Measurements from ENCODE around the gene ARHGAP22. TPM values are rescaled to one million over a fixed set of nuclear protein-coding genes. Genes with fewer than 3 reads are reported as not detected.
"Not testable (repeated sequence)": the region's sequence is repeated elsewhere in the genome, so short reads cannot be mapped to it uniquely, and the experiment has no call there.

ARHGAP22 gene
- total RNA-seq, 1 donor from 2014 or later = 0.82 TPM

DNA sequence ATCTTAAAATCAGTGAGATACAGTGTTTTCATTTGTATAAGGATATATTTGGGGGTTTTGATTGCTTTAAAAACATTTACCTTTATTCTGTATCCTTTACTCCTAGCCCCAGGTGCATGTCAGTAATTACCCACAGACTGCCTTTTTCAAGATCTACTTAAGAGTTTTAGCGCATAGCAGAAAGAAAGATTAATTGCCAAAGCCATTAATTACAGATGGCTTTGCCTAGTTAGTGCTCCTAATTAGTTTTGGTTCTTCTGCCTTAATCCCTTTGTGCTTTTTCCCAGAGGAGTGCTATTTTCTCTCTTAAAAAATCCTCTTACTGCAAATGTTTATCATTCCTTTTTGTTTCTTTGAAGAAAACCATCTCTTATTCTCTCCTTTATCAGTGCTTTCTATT is 175.6 kb downstream of the ARHGAP22 start:
- no peaks in the 10 kb centered on the region for H3K4me1 Mint-ChIP-seq
- TF ChIP-seq, protein P1, sequence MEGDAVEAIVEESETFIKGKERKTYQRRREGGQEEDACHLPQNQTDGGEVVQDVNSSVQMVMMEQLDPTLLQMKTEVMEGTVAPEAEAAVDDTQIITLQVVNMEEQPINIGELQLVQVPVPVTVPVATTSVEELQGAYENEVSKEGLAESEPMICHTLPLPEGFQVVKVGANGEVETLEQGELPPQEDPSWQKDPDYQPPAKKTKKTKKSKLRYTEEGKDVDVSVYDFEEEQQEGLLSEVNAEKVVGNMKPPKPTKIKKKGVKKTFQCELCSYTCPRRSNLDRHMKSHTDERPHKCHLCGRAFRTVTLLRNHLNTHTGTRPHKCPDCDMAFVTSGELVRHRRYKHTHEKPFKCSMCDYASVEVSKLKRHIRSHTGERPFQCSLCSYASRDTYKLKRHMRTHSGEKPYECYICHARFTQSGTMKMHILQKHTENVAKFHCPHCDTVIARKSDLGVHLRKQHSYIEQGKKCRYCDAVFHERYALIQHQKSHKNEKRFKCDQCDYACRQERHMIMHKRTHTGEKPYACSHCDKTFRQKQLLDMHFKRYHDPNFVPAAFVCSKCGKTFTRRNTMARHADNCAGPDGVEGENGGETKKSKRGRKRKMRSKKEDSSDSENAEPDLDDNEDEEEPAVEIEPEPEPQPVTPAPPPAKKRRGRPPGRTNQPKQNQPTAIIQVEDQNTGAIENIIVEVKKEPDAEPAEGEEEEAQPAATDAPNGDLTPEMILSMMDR (IDR thresholded peaks at IDR 0.05) = no peak
- H3K27ac Mint-ChIP-seq = no peak overlapping the region
- H3K9me3 Mint-ChIP-seq = no peaks in the 10 kb centered on the region
- CTCF ChIA-PET = no interaction called here
- H3K36me3 Mint-ChIP-seq (ENCODE audit: low read depth) = peaks cover 47% of the 10 kb centered on the region
- intact Hi-C loops (cut with micrococcal nuclease) = no loop called here
- no peak overlapping the region for H3K4me3 Mint-ChIP-seq
- DNase-seq (no peak), ATAC-seq (ENCODE audit: low read depth) (no peak)
- no peaks in the 10 kb centered on the region for H3K27me3 Mint-ChIP-seq
- POLR2A ChIA-PET = no interaction called here

DNA sequence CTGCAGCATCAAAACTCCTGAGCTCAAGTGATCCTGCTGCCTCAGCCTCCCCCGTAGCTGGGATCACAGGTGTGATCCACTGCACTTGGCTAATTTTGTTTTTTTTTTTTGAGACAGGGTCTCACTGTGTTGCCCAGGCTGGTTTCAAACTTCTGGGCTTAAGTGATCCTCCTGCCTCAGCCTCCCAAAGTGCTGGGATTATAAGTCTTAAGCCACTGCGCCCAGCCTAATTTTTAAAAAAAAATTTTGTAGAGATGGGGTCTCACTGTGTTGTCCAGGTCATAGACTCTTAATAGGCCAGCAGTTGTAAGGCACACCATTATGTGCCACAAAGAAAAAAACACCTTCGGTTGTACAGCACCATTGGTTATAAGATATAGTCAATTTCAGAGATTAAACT is 176.0 kb downstream of the ARHGAP22 start:
- POLR2A ChIA-PET = no interaction called here
- TF ChIP-seq, protein P1 (IDR thresholded peaks at IDR 0.05) = no peak

DNA sequence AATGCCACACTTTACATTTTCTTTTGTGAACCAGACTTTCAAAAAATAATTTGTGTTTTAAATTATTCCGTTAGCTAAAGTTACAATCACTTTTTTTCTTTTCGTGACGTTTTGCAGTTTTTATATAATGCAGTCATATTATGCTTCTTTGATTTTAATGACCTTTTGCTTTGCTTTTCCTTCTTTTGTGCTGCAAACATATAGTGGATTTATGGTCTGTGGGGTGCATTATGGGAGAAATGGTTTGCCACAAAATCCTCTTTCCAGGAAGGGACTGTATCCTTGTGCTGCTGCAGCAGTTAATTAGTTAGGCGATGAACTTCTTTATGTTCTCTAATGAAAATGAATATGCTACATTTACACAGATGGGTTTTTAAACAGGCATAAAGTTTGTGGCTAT is 181.0 kb downstream of the ARHGAP22 start:
- ChIA-PET POLR2A (no interaction called here), CTCF (no interaction called here)
- Mint-ChIP-seq H3K36me3 (ENCODE audit: low read depth) (peaks cover 30% of the 10 kb centered on the region), H3K4me3 (no peak overlapping the region), H3K4me1 (no peaks in the 10 kb centered on the region), H3K9me3 (no peaks in the 10 kb centered on the region), H3K27me3 (no peaks in the 10 kb centered on the region), H3K27ac (no peak overlapping the region)
- ATAC-seq (ENCODE audit: low read depth) (no peak), DNase-seq (no peak)
- intact Hi-C loops (cut with micrococcal nuclease) = no loop called here
- TF ChIP-seq, protein P1 (IDR thresholded peaks at IDR 0.05) = no peak

More for the DNA sequence above, 176.0 kb downstream of the ARHGAP22 start:
- Mint-ChIP-seq H3K36me3 (ENCODE audit: low read depth) (peaks cover 46% of the 10 kb centered on the region), H3K4me1 (no peaks in the 10 kb centered on the region), H3K9me3 (no peaks in the 10 kb centered on the region), H3K27me3 (no peaks in the 10 kb centered on the region), H3K27ac (no peak overlapping the region), H3K4me3 (no peak overlapping the region)
- DNase-seq (no peak), ATAC-seq (ENCODE audit: low read depth) (no peak)
- intact Hi-C loops (cut with micrococcal nuclease) = no loop called here
- CTCF ChIA-PET = no interaction called here

DNA sequence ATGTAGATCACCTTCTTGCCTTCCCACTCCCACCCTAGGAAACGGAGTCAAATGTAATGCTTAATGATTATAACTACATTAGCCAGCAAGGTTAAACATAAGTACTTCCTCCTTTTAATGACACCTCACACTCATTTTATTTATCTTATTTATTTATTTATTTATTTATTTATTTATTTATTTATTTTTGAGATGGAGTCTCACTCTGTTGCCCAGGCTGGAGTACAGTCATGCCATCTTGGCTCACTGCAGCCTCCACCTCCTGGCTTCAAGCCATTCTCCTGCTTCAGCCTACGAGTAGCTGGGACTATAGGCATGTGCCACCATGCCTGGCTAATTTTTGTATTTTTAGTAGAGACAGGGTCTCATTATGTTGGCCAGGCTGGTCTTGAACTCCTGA is 183.0 kb downstream of the ARHGAP22 start:
- H3K27me3 Mint-ChIP-seq; POLR2A ChIA-PET; ATAC-seq (ENCODE audit: low read depth); H3K9me3 Mint-ChIP-seq; intact Hi-C loops (cut with micrococcal nuclease); H3K4me3 Mint-ChIP-seq; CTCF ChIA-PET; DNase-seq; H3K4me1 Mint-ChIP-seq; H3K27ac Mint-ChIP-seq: not testable (repeated sequence)
- H3K36me3 Mint-ChIP-seq (ENCODE audit: low read depth) = peaks cover 22% of the 10 kb centered on the region

DNA sequence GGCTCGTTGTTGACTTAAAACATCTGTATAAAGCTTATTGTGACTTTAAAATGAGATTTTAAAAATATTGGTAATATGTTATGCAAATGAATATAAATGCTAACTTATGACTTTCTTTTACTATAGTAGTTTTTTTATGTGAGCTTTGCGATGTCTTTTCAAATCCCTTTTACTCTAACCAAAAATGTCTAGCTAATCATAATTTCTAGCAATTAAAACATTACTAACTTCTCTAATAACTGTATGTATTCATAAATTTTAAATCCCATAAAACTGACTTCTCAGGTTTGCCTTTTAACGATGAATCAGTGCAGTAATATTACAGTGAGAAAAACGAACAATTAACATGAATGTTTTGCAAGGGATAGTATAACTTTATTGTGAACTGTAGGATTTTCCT is 185.2 kb downstream of the ARHGAP22 start:
- intact Hi-C loops (cut with micrococcal nuclease) = no loop called here
- H3K9me3 Mint-ChIP-seq = no peaks in the 10 kb centered on the region
- ChIA-PET POLR2A (no interaction called here), CTCF (interaction anchor here (0.5 kb wide), 1 partner anchor 42 kb away, joined by 3 read pairs; no protein-coding TSS in a partner anchor)
- ATAC-seq (ENCODE audit: low read depth) (no peak), DNase-seq (no peak)
- no peak overlapping the region for H3K4me3 Mint-ChIP-seq
- H3K36me3 Mint-ChIP-seq (ENCODE audit: low read depth) = peaks cover 23% of the 10 kb centered on the region
- H3K27ac Mint-ChIP-seq = no peak overlapping the region
- TF ChIP-seq, protein P1 (IDR thresholded peaks at IDR 0.05) = no peak
- H3K4me1 Mint-ChIP-seq = no peaks in the 10 kb centered on the region
- no peaks in the 10 kb centered on the region for H3K27me3 Mint-ChIP-seq

DNA sequence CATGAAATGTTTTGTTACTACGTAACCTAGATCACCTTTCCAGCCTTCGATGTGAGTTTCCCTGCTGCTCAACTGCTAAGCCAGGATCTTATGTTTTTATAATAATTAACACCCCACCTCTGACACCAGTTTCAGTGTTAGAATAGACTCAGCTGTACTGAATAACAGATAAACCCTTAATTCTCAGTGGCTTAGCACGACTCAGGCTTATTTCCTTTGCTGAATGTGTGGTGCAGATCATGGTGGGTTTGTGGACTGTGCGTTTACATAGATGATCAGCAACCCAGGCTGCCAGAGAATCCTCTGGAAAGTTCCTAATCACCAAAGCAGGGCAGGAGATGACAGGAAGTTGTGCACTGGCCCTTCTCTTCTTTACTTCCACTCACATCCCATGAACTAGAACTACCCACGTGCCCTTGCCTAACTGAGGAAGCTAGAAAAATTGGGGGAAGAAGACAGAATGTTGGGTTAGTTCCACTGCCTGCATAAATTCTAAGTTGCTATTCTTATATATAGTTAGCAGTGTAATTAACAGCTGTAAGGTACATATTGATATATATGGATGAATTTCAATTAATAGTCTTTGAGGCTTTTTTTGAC is 186.6 kb downstream of the ARHGAP22 start:
- POLR2A ChIA-PET = no interaction called here
- TF ChIP-seq, protein P1 (IDR thresholded peaks at IDR 0.05) = no peak
- DNase-seq = no peak
- no peaks in the 10 kb centered on the region for H3K4me1 Mint-ChIP-seq
- H3K27ac Mint-ChIP-seq = no peak overlapping the region
- peaks cover 23% of the 10 kb centered on the region for H3K36me3 Mint-ChIP-seq (ENCODE audit: low read depth)
- no peaks in the 10 kb centered on the region for H3K9me3 Mint-ChIP-seq
- CTCF ChIA-PET = no interaction called here
- no peaks in the 10 kb centered on the region for H3K27me3 Mint-ChIP-seq
- no peak for ATAC-seq (ENCODE audit: low read depth)
- no peak overlapping the region for H3K4me3 Mint-ChIP-seq
- intact Hi-C loops (cut with micrococcal nuclease) = no loop called here

Measured in activated B cell treated with CpG ODN at 0.5 μM for 24 hours (primary cell).